SK-N-SH treated with all-trans-retinoic acid at 6 μM for 48 hours (cell line): Measurements from ENCODE around the gene PRKCB.

ENCODE experiments used
- ATAC-seq: fragments of 200-7000 bp; cut with Tn5 transposase; 3 replicates; pipeline ENCODE4 v1.9.1; 2020; ENCODE audit warnings: mild to moderate bottlenecking, moderate library complexity
- BACH2 ChIP-seq: fragments of 250-450 bp; sonication (Bioruptor Pico); IDR thresholded peaks from 2 replicates; pipeline ENCODE4 v1.9.0; 2021; ENCODE audit warnings: mild to moderate bottlenecking, borderline replicate concordance
- CSDC2 ChIP-seq: fragments of 250-450 bp; sonication (Bioruptor Pico); IDR thresholded peaks from 2 replicates; pipeline ENCODE4 v1.5.0; 2020; ENCODE audit warnings: mild to moderate bottlenecking, moderate library complexity
- ESRRG ChIP-seq: fragments of 250-450 bp; sonication (Bioruptor Pico); IDR thresholded peaks from 2 replicates; pipeline ENCODE4 v1.6.1; 2021; ENCODE audit warnings: mild to moderate bottlenecking
- GLIS3 ChIP-seq: fragments of 250-450 bp; sonication (Bioruptor Pico); IDR thresholded peaks from 2 replicates; pipeline ENCODE4 v1.5.0; 2020; ENCODE audit warnings: mild to moderate bottlenecking, moderate library complexity
- ISL1 ChIP-seq: fragments of 250-450 bp; sonication (Bioruptor Pico); IDR thresholded peaks from 2 replicates; pipeline ENCODE4 v2.1.2; 2022; ENCODE audit warnings: mild to moderate bottlenecking, moderate library complexity
- OSR1 ChIP-seq: fragments of 250-450 bp; sonication (Bioruptor Pico); IDR thresholded peaks from 2 replicates; pipeline ENCODE4 v1.8.0; 2022; ENCODE audit warnings: moderate library complexity, mild to moderate bottlenecking, inconsistent platforms
- PPARA ChIP-seq: fragments of 250-450 bp; sonication (Bioruptor Pico); IDR thresholded peaks from 2 replicates; pipeline ENCODE4 v1.5.0; 2020; ENCODE audit warnings: mild to moderate bottlenecking, borderline replicate concordance
- RARB ChIP-seq: fragments of 250-450 bp; sonication (Bioruptor Pico); IDR thresholded peaks from 2 replicates; pipeline ENCODE4 v1.8.0; 2021; ENCODE audit warnings: mild to moderate bottlenecking, moderate library complexity
- SNAI2 ChIP-seq: fragments of 250-450 bp; sonication (Bioruptor Pico); IDR thresholded peaks from 2 replicates; pipeline ENCODE4 v1.5.0; 2020; ENCODE audit warnings: mild to moderate bottlenecking, moderate library complexity
- TCF4 ChIP-seq: fragments of 250-450 bp; sonication (Bioruptor Pico); IDR thresholded peaks from 2 replicates; pipeline ENCODE4 v1.8.0; 2021; ENCODE audit warnings: mild to moderate bottlenecking, moderate library complexity, borderline replicate concordance
- TOX ChIP-seq: fragments of 250-450 bp; sonication (Bioruptor Pico); IDR thresholded peaks from 2 replicates; pipeline ENCODE4 v1.8.0; 2021; ENCODE audit warnings: mild to moderate bottlenecking, moderate library complexity, borderline replicate concordance
- ZC3H10 ChIP-seq: fragments of 250-450 bp; sonication (Bioruptor Pico); IDR thresholded peaks from 2 replicates; pipeline ENCODE4 v1.5.1; 2021; ENCODE audit warnings: mild to moderate bottlenecking, moderate library complexity
- ZFP3 ChIP-seq: fragments of 250-450 bp; sonication (Bioruptor Pico); IDR thresholded peaks from 2 replicates; pipeline ENCODE4 v1.5.0; 2020; ENCODE audit warnings: mild to moderate bottlenecking, moderate library complexity
- ZFP30 ChIP-seq: fragments of 450-650 bp; formaldehyde crosslinking; IDR thresholded peaks from 2 replicates; pipeline ENCODE4 v1.5.0; 2022; ENCODE audit warnings: mild to moderate bottlenecking, moderate library complexity
- ZNF565 ChIP-seq: fragments of 450-650 bp; formaldehyde crosslinking; conservative IDR thresholded peaks from 2 replicates; pipeline ENCODE4 v1.5.0; 2020; ENCODE audit warnings: low read depth, mild to moderate bottlenecking, moderate library complexity
- ZNF70 ChIP-seq: fragments of 450-650 bp; formaldehyde crosslinking; IDR thresholded peaks from 2 replicates; pipeline ENCODE4 v1.5.0; 2020; ENCODE audit warnings: mild to moderate bottlenecking, moderate library complexity
- ZNF8 ChIP-seq: fragments of 450-650 bp; formaldehyde crosslinking; IDR thresholded peaks from 2 replicates; pipeline ENCODE4 v1.5.0; 2020; ENCODE audit warnings: mild to moderate bottlenecking, moderate library complexity
- TF ChIP-seq, protein P1 (sequence below): fragments of 250-450 bp; sonication (Bioruptor Pico); IDR thresholded peaks from 2 replicates; pipeline ENCODE4 v1.8.0; 2020; ENCODE audit warnings: mild to moderate bottlenecking, moderate library complexity, borderline replicate concordance
- TF ChIP-seq, protein P2 (sequence below): fragments of 250-450 bp; sonication (Bioruptor Pico); IDR thresholded peaks from 2 replicates; pipeline ENCODE4 v1.5.1; 2020; ENCODE audit warnings: low read depth, mild to moderate bottlenecking, moderate library complexity
- TF ChIP-seq, protein P3 (sequence below): fragments of 250-450 bp; sonication (Bioruptor Pico); IDR thresholded peaks from 2 replicates; pipeline ENCODE4 v1.8.0; 2021; ENCODE audit warnings: low read depth, mild to moderate bottlenecking, moderate library complexity, borderline replicate concordance
- TF ChIP-seq, protein P4 (sequence below): fragments of 250-450 bp; sonication (Bioruptor Pico); IDR thresholded peaks from 2 replicates; pipeline ENCODE4 v1.5.0; 2020; ENCODE audit warnings: mild to moderate bottlenecking, moderate library complexity

Gene PRKCB

DNA sequence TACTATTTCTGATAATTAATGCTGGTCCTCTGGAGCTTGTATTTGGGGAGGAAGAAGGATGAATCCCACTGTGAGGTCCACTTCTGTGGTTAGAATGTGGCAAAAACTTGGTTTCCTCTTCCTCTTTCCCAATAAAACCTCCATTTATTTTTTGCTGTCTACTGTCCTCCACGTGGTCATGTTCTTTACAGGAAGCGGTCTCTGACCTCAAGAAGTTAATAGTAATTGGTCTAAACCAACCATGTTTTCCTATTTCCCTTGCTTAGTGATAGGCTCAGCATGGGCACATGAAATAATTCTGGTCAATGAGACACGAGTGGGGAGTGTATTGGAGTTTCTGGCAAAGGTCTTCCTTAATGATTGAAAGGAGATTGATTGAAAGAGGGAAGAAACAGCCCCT, 47.1 kb upstream of the PRKCB start:
- ATAC-seq = no peak
- TF ChIP-seq, protein P1, sequence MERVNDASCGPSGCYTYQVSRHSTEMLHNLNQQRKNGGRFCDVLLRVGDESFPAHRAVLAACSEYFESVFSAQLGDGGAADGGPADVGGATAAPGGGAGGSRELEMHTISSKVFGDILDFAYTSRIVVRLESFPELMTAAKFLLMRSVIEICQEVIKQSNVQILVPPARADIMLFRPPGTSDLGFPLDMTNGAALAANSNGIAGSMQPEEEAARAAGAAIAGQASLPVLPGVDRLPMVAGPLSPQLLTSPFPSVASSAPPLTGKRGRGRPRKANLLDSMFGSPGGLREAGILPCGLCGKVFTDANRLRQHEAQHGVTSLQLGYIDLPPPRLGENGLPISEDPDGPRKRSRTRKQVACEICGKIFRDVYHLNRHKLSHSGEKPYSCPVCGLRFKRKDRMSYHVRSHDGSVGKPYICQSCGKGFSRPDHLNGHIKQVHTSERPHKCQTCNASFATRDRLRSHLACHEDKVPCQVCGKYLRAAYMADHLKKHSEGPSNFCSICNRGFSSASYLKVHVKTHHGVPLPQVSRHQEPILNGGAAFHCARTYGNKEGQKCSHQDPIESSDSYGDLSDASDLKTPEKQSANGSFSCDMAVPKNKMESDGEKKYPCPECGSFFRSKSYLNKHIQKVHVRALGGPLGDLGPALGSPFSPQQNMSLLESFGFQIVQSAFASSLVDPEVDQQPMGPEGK (CRISPR knock-in tag) = no peak
- TF ChIP-seq ZNF565 (CRISPR knock-in tag) (no peak), PPARA (no peak), TOX (CRISPR knock-in tag) (no peak), ZFP30 (no peak), RARB (CRISPR knock-in tag) (no peak), ZFP3 (no peak), ZNF8 (CRISPR knock-in tag) (no peak), OSR1 (CRISPR knock-in tag) (no peak), ZC3H10 (CRISPR knock-in tag) (no peak), GLIS3 (CRISPR knock-in tag) (no peak), SNAI2 (CRISPR knock-in tag) (no peak), TCF4 (no peak), ZNF70 (CRISPR knock-in tag) (no peak)
- TF ChIP-seq, protein P2, sequence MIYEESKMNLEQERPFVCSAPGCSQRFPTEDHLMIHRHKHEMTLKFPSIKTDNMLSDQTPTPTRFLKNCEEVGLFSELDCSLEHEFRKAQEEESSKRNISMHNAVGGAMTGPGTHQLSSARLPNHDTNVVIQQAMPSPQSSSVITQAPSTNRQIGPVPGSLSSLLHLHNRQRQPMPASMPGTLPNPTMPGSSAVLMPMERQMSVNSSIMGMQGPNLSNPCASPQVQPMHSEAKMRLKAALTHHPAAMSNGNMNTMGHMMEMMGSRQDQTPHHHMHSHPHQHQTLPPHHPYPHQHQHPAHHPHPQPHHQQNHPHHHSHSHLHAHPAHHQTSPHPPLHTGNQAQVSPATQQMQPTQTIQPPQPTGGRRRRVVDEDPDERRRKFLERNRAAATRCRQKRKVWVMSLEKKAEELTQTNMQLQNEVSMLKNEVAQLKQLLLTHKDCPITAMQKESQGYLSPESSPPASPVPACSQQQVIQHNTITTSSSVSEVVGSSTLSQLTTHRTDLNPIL (CRISPR knock-in tag) = no peak
- TF ChIP-seq, protein P3, sequence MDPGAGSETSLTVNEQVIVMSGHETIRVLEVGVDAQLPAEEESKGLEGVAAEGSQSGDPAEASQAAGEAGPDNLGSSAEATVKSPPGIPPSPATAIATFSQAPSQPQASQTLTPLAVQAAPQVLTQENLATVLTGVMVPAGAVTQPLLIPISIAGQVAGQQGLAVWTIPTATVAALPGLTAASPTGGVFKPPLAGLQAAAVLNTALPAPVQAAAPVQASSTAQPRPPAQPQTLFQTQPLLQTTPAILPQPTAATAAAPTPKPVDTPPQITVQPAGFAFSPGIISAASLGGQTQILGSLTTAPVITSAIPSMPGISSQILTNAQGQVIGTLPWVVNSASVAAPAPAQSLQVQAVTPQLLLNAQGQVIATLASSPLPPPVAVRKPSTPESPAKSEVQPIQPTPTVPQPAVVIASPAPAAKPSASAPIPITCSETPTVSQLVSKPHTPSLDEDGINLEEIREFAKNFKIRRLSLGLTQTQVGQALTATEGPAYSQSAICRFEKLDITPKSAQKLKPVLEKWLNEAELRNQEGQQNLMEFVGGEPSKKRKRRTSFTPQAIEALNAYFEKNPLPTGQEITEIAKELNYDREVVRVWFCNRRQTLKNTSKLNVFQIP = no peak
- TF ChIP-seq, protein P4, sequence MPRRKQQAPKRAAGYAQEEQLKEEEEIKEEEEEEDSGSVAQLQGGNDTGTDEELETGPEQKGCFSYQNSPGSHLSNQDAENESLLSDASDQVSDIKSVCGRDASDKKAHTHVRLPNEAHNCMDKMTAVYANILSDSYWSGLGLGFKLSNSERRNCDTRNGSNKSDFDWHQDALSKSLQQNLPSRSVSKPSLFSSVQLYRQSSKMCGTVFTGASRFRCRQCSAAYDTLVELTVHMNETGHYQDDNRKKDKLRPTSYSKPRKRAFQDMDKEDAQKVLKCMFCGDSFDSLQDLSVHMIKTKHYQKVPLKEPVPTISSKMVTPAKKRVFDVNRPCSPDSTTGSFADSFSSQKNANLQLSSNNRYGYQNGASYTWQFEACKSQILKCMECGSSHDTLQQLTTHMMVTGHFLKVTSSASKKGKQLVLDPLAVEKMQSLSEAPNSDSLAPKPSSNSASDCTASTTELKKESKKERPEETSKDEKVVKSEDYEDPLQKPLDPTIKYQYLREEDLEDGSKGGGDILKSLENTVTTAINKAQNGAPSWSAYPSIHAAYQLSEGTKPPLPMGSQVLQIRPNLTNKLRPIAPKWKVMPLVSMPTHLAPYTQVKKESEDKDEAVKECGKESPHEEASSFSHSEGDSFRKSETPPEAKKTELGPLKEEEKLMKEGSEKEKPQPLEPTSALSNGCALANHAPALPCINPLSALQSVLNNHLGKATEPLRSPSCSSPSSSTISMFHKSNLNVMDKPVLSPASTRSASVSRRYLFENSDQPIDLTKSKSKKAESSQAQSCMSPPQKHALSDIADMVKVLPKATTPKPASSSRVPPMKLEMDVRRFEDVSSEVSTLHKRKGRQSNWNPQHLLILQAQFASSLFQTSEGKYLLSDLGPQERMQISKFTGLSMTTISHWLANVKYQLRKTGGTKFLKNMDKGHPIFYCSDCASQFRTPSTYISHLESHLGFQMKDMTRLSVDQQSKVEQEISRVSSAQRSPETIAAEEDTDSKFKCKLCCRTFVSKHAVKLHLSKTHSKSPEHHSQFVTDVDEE (CRISPR knock-in tag) = no peak

DNA sequence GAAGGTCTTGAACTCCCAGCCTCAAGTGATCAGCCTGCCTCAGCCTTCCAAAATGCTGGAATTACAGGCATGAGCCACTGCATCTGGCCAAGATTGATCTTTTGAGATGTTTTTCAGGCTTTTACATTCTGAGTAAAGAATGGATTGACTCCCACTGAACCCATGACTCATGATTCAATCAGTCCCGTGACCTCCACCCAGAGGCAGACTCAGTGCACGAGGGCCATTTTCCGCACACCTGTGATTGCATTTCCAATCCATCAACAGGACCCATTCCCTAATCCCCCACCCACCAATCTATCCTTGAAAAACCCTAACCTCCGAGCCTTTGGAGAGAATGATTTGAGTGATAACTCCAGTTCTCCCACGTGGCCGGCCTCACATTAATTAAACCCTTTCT, 40.4 kb upstream of the PRKCB start:
- ATAC-seq = no peak
- TF ChIP-seq ISL1 (CRISPR knock-in tag) = no peak
- TF ChIP-seq OSR1 (CRISPR knock-in tag) = no peak
- no peak for TF ChIP-seq BACH2 (CRISPR knock-in tag)
- TF ChIP-seq, protein P3 = no peak
- TF ChIP-seq TCF4 = no peak
- no peak for TF ChIP-seq ZNF565 (CRISPR knock-in tag)
- no peak for TF ChIP-seq TOX (CRISPR knock-in tag)
- TF ChIP-seq CSDC2 (CRISPR knock-in tag) = no peak
- no peak for TF ChIP-seq SNAI2 (CRISPR knock-in tag)
- TF ChIP-seq, protein P1 (CRISPR knock-in tag) = no peak
- TF ChIP-seq GLIS3 (CRISPR knock-in tag) = no peak
- TF ChIP-seq, protein P4 (CRISPR knock-in tag) = no peak
- TF ChIP-seq ESRRG (CRISPR knock-in tag) = no peak
- no peak for TF ChIP-seq ZC3H10 (CRISPR knock-in tag)
